Body of pancreas (tissue), 4 donors: Measurements from ENCODE around the gene LIN7B.
"Not testable (repeated sequence)": the region's sequence is repeated elsewhere in the genome, so short reads cannot be mapped to it uniquely, and the experiment has no call there.

Source experiments
- POLR2A ChIP-seq, 3 donors: fragments of 450-650 bp; IDR thresholded peaks; one replicate each; pipeline ENCODE4 v1.6.1; 2016; ENCODE audit warnings: antibody characterized with exemption in 3 of 3, mild to moderate bottlenecking in 2 of 3
- TF ChIP-seq, protein P1 (sequence below), 7 experiments: fragments of 450-650 bp in 4 of 7; fragments of 200-600 bp in 3 of 7; sonication (generic) in 3 of 7; IDR thresholded peaks; one replicate each; pipeline ENCODE4 v1.5.1; 2016 to 2019; ENCODE audit warnings: antibody characterized with exemption in 7 of 7

DNA sequence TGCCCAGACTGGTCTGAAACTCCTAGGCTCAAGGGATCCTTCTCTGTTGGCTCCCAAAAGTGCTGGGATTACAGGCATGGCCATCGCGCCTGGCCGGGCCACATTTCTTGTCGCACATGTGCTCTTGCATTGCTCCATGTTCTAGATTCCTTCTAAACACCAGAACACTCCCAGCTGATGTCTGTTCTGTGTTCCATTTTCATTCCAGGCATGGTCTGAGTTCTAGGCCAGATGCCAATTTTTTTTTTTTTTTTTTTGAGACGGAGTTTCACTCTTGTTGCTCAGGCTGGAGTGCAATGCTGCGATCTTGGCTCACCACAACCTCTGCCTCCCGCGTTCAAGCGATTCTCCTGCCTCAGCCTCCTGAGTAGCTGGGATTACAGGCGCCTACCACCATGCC lies 7.7 kb downstream of the LIN7B start:
- TF ChIP-seq, protein P1, sequence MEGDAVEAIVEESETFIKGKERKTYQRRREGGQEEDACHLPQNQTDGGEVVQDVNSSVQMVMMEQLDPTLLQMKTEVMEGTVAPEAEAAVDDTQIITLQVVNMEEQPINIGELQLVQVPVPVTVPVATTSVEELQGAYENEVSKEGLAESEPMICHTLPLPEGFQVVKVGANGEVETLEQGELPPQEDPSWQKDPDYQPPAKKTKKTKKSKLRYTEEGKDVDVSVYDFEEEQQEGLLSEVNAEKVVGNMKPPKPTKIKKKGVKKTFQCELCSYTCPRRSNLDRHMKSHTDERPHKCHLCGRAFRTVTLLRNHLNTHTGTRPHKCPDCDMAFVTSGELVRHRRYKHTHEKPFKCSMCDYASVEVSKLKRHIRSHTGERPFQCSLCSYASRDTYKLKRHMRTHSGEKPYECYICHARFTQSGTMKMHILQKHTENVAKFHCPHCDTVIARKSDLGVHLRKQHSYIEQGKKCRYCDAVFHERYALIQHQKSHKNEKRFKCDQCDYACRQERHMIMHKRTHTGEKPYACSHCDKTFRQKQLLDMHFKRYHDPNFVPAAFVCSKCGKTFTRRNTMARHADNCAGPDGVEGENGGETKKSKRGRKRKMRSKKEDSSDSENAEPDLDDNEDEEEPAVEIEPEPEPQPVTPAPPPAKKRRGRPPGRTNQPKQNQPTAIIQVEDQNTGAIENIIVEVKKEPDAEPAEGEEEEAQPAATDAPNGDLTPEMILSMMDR (IDR thresholded peaks at IDR 0.05): not testable (repeated sequence)
- TF ChIP-seq POLR2A (IDR thresholded peaks at IDR 0.05): not testable (repeated sequence)
